DOHH2 (cell line): ENCODE measurements around the gene UBE2I.

ENCODE experiments used
- H3F3A ChIP-seq: fragments of 200-600 bp; sonication (generic), shearing (Covaris generic); 2 replicates; pipeline ENCODE4 v1.6.0; 2016; ENCODE audit warnings: antibody characterized with exemption, mild to moderate bottlenecking; ENCODE audit not compliant: control insufficient read depth, insufficient read depth
- H3K27ac ChIP-seq: fragments of 200-600 bp; sonication (generic); 2 replicates; pipeline ENCODE4 v1.5.1; 2014; ENCODE audit warnings: low read depth, mild to moderate bottlenecking, low read length, moderate library complexity
- H3K27me3 ChIP-seq: fragments of 200-600 bp; sonication (generic); 2 replicates; pipeline ENCODE4 v1.6.1; 2014; ENCODE audit warnings: mild to moderate bottlenecking, low read length, mixed read lengths; ENCODE audit not compliant: control insufficient read depth
- H3K36me3 ChIP-seq: fragments of 200-600 bp; sonication (generic); 2 replicates; pipeline ENCODE4 v1.6.1; 2014; ENCODE audit warnings: mild to moderate bottlenecking, low read length, moderate library complexity, mixed read lengths; ENCODE audit not compliant: control insufficient read depth
- H3K4me1 ChIP-seq: fragments of 200-600 bp; sonication (generic); 2 replicates; pipeline ENCODE4 v1.6.1; 2014; ENCODE audit warnings: mild to moderate bottlenecking, low read length, mixed read lengths; ENCODE audit not compliant: control insufficient read depth
- H3K4me2 ChIP-seq: fragments of 200-600 bp; sonication (generic); 2 replicates; pipeline ENCODE4 v1.6.0; 2014; ENCODE audit warnings: mild to moderate bottlenecking, low read length, moderate library complexity
- H3K4me3 ChIP-seq: fragments of 200-600 bp; sonication (generic); 2 replicates; pipeline ENCODE4 v1.5.1; 2014; ENCODE audit warnings: mild to moderate bottlenecking, low read length, mixed read lengths
- H3K79me2 ChIP-seq: fragments of 200-600 bp; sonication (generic); 2 replicates; pipeline ENCODE4 v1.6.1; 2014; ENCODE audit warnings: mild to moderate bottlenecking, low read length, mixed read lengths; ENCODE audit not compliant: control insufficient read depth
- H3K9me2 ChIP-seq: fragments of 200-600 bp; sonication (generic); replicated peaks from 2 replicates; pipeline ENCODE4 v1.6.1; 2014; ENCODE audit warnings: mild to moderate bottlenecking, low read length, mixed read lengths; ENCODE audit not compliant: control insufficient read depth
- H3K9me3 ChIP-seq: fragments of 200-600 bp; sonication (generic); 2 replicates; pipeline ENCODE4 v1.6.1; 2014; ENCODE audit warnings: antibody characterized with exemption, low read length, mixed read lengths; ENCODE audit not compliant: control insufficient read depth, insufficient read depth
- H4K20me1 ChIP-seq: fragments of 200-600 bp; sonication (generic); 2 replicates; pipeline ENCODE4 v1.6.0; 2014; ENCODE audit warnings: low read depth, mild to moderate bottlenecking, antibody characterized with exemption, low read length, moderate library complexity; ENCODE audit not compliant: control insufficient read depth, insufficient read depth
- CTCF ChIP-seq: fragments of 200-600 bp; sonication (generic); IDR thresholded peaks from one replicate; pipeline ENCODE4 v1.5.1; 2014; ENCODE audit warnings: antibody characterized with exemption, mild to moderate bottlenecking, low read depth, low read length; ENCODE audit not compliant: poor library complexity, severe bottlenecking
- EZH2phosphoT487 ChIP-seq: fragments of 200-600 bp; sonication (generic); IDR thresholded peaks from 2 replicates; pipeline ENCODE4 v1.6.1; 2017; ENCODE audit warnings: borderline replicate concordance, mild to moderate bottlenecking, antibody characterized with exemption, low read length, moderate library complexity, mixed read lengths

UBE2I gene

DNA sequence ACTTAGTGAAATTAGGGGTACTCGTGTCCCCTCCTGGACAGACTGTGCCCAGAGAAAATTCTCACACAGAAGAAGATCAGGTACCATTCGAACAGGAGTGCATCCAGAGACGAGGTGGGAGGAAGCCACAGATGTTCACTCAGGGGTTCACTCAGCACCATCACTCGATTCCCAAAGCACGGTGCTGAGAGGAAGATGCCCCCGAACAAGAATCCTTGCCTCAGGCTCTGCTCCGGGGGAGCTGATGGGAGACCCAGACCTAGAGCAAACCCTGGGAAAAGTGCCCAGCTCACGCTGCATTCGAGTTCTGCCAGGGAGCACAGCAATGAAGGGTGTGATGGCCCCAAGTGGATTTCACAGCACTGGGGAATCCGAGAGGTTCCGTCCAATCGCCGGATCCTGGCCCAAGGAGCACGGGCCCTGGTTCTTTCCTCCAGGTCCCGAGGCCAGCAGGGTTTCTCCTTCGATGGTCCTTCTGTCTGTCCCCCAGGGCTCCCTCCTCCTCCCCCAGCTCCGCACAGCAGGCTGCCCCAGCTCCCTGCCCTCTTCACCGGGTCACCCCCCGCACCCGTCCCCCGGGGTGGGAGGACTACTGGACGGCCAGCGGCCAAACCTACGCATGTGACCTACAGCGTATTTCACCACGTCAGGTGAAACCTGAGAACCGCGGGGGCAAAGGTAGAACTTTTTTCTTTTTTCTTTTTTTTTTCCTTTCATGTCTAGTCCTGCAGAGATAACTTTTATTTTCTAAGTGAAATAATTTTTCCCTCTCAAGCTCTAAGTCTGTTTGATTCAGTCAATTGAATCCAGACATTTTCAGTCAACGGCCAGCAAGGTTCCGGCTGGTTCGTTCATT is 10.2 kb upstream of the UBE2I start:
- H3K4me2 ChIP-seq, result no peak overlapping the region

GRCh38 chr16:1299868-1300203 is 9.6 kb upstream of the UBE2I start:
- no peak for TF ChIP-seq CTCF
- TF ChIP-seq EZH2phosphoT487, result no peak
- peaks cover 5% of the 10 kb centered on the region; the same call in 1 of the 2 replicates for H3K27me3 ChIP-seq

More for the DNA sequence above, 10.2 kb upstream of the UBE2I start:
- peaks cover 5% of the 10 kb centered on the region; the same call in 1 of the 2 replicates for H3K27me3 ChIP-seq
- H3K4me1 ChIP-seq, result peaks cover 45% of the 10 kb centered on the region
- no peak overlapping the region for H3K27ac ChIP-seq
- H3K9me2 ChIP-seq, result no peaks in the 10 kb centered on the region
- no peak overlapping the region for H3K4me3 ChIP-seq
- H4K20me1 ChIP-seq, result no peaks in the 10 kb centered on the region
- no peaks in the 10 kb centered on the region for H3K9me3 ChIP-seq
- H3K36me3 ChIP-seq, result no peaks in the 10 kb centered on the region
- no peaks in the 10 kb centered on the region for H3K79me2 ChIP-seq
- TF ChIP-seq CTCF (no peak), EZH2phosphoT487 (no peak)
- H3F3A ChIP-seq, result peaks cover 5% of the 10 kb centered on the region

DNA sequence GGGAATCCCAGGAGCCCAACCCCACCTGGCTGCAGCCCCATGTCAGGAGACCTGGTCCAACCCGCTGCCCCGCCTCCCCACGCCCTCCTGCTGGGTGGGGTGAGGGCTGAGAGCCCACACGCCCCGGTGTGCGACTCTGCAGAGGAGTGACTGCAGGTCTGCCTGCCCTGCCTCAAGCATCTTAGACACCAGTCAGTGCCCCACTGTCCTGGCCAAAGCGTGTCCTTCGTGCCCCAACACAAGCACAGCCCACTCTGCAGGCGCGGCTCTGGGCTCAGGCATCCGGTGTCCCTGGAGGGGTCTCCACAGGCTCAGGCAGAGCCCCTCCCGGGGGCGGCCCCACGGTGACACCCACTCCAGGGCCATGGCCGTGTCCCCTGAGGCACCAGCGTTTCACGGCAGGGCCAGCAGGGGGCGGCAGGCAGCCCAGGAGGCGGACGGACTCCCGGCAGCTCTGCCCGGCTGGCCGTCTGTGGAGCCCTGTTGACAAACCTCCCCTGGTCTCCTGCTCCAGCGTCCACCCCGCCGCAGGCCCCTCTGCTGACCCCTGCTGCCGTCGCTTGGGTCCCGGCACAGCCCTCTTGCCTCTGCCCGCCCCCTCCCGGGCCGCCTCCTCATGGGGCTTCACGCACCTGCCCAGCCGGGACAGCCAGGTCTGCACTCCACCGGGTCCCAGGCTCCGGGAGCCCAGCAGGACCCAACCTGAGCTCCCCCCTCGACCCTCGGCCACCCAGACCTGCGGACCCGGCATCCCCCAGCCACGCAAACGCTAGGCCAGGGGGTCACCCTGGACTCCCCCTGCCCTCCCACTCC is 8.6 kb upstream of the UBE2I start:
- peak; percentile 94 for TF ChIP-seq CTCF
- TF ChIP-seq EZH2phosphoT487, result no peak
- H3K4me1 ChIP-seq, result peaks cover 56% of the 10 kb centered on the region

More at GRCh38 chr16:1299868-1300203, 9.6 kb upstream of the UBE2I start:
- no peaks in the 10 kb centered on the region for H3K9me2 ChIP-seq
- no peaks in the 10 kb centered on the region for H3K79me2 ChIP-seq
- H3K9me3 ChIP-seq, result no peaks in the 10 kb centered on the region
- no peaks in the 10 kb centered on the region for H3K36me3 ChIP-seq
- H3F3A ChIP-seq, result peaks cover 5% of the 10 kb centered on the region
- H3K4me2 ChIP-seq, result no peak overlapping the region
- peaks cover 46% of the 10 kb centered on the region for H3K4me1 ChIP-seq
- no peak overlapping the region for H3K4me3 ChIP-seq
- H4K20me1 ChIP-seq, result no peaks in the 10 kb centered on the region
- no peak overlapping the region for H3K27ac ChIP-seq

More for the DNA sequence above, 8.6 kb upstream of the UBE2I start:
- Histone ChIP-seq H4K20me1 (no peaks in the 10 kb centered on the region), H3K4me3 (peak overlapping the region; percentile 40), H3K4me2 (peak overlapping the region; percentile 66), H3K79me2 (no peaks in the 10 kb centered on the region), H3K9me3 (no peaks in the 10 kb centered on the region), H3K27me3 (peaks cover 2% of the 10 kb centered on the region; the same call in 1 of the 2 replicates), H3K36me3 (no peaks in the 10 kb centered on the region), H3K27ac (no peak overlapping the region), H3K9me2 (no peaks in the 10 kb centered on the region), H3F3A (peaks cover 9% of the 10 kb centered on the region)
